Stimulated activated effector memory CD8-positive, alpha-beta T cell treated with anti-CD3 and anti-CD28 coated beads, Interleukin-12 subunit alpha, Interleukin-12 subunit beta, amount 100 ng/mL, for 72 hours (primary cell): ENCODE data around the gene MMP7.
"Not testable (repeated sequence)": the region's sequence is repeated elsewhere in the genome, so short reads cannot be mapped to it uniquely, and the experiment has no call there.

Experiments
- ATAC-seq: fragments of 150-1000 bp; cut with Tn5 transposase; 2 replicates; pipeline ENCODE4 v1.10.0; 2021
- DNase-seq, 2 donors: peaks; one replicate each; pipeline ENCODE4 v3.0.0; 2021 to 2022; ENCODE audit warnings: low spot score in 2 of 2
- H3K27ac Mint-ChIP-seq: one replicate; pipeline ENCODE4 v1.8.0; 2022; ENCODE audit warnings: mild to moderate bottlenecking, mixed read lengths
- H3K36me3 Mint-ChIP-seq: one replicate; pipeline ENCODE4 v1.8.0; 2022; ENCODE audit warnings: mild to moderate bottlenecking, mixed read lengths
- H3K4me1 Mint-ChIP-seq: one replicate; pipeline ENCODE4 v1.8.0; 2022; ENCODE audit warnings: mixed read lengths
- H3K4me3 Mint-ChIP-seq: one replicate; pipeline ENCODE4 v1.8.0; 2022; ENCODE audit warnings: mild to moderate bottlenecking, mixed read lengths
- H3K9me3 Mint-ChIP-seq: one replicate; pipeline ENCODE4 v1.8.0; 2022; ENCODE audit warnings: mixed read lengths

The MMP7 gene

GRCh38 chr11:102521121-102521520, 9.4 kb downstream of the MMP7 start:
- no peaks in the 10 kb centered on the region for H3K36me3 Mint-ChIP-seq
- no peak overlapping the region for H3K27ac Mint-ChIP-seq
- no peak for DNase-seq
- no peaks in the 10 kb centered on the region for H3K4me1 Mint-ChIP-seq
- ATAC-seq: no peak
- no peaks in the 10 kb centered on the region for H3K9me3 Mint-ChIP-seq
- no peak overlapping the region for H3K4me3 Mint-ChIP-seq

- H3K4me3 Mint-ChIP-seq: no peak overlapping the region
- ATAC-seq (no peak), DNase-seq (no peak)
- H3K4me1 Mint-ChIP-seq: no peaks in the 10 kb centered on the region
- H3K27ac Mint-ChIP-seq: no peak overlapping the region
- no peaks in the 10 kb centered on the region for H3K9me3 Mint-ChIP-seq
- H3K36me3 Mint-ChIP-seq: no peaks in the 10 kb centered on the region
Measured at GRCh38 chr11:102520514-102520913, 10.0 kb downstream of the MMP7 start.

- Mint-ChIP-seq H3K36me3 (no peaks in the 10 kb centered on the region), H3K4me1 (no peaks in the 10 kb centered on the region), H3K4me3 (no peak overlapping the region), H3K9me3 (no peaks in the 10 kb centered on the region), H3K27ac (no peak overlapping the region)
- ATAC-seq (no peak), DNase-seq (no peak)
Measured at GRCh38 chr11:102518296-102519094, 12.1 kb downstream of the MMP7 start.

GRCh38 chr11:102517670-102518069, 12.9 kb downstream of the MMP7 start:
- DNase-seq: no peak
- Mint-ChIP-seq H3K9me3 (no peaks in the 10 kb centered on the region), H3K4me1 (no peaks in the 10 kb centered on the region), H3K36me3 (no peaks in the 10 kb centered on the region), H3K27ac (no peak overlapping the region), H3K4me3 (no peak overlapping the region)
- ATAC-seq: no peak

- Mint-ChIP-seq H3K4me1 (no peaks in the 10 kb centered on the region), H3K27ac (no peak overlapping the region), H3K36me3 (no peaks in the 10 kb centered on the region), H3K4me3 (no peak overlapping the region), H3K9me3 (no peaks in the 10 kb centered on the region)
- ATAC-seq (no peak), DNase-seq (no peak)
Measured at GRCh38 chr11:102516179-102516578, 14.4 kb downstream of the MMP7 start.

- Mint-ChIP-seq H3K9me3 (no peaks in the 10 kb centered on the region), H3K36me3 (no peaks in the 10 kb centered on the region), H3K4me3 (no peak overlapping the region), H3K4me1 (no peaks in the 10 kb centered on the region), H3K27ac (no peak overlapping the region)
- no peak for ATAC-seq
- DNase-seq: no peak
Measured at GRCh38 chr11:102513869-102514268, 16.7 kb downstream of the MMP7 start.

- H3K27ac Mint-ChIP-seq: no peak overlapping the region
- DNase-seq: no peak
- no peak for ATAC-seq
- H3K4me1 Mint-ChIP-seq: no peaks in the 10 kb centered on the region
- H3K4me3 Mint-ChIP-seq: no peak overlapping the region
- no peaks in the 10 kb centered on the region for H3K9me3 Mint-ChIP-seq
- H3K36me3 Mint-ChIP-seq: no peaks in the 10 kb centered on the region
Measured at GRCh38 chr11:102510439-102511135, 20.0 kb downstream of the MMP7 start.

GRCh38 chr11:102502831-102503230, 27.7 kb downstream of the MMP7 start:
- H3K27ac Mint-ChIP-seq, H3K4me3 Mint-ChIP-seq, ATAC-seq, DNase-seq, H3K9me3 Mint-ChIP-seq, H3K4me1 Mint-ChIP-seq, H3K36me3 Mint-ChIP-seq: not testable (repeated sequence)

GRCh38 chr11:102500829-102501228, 29.7 kb downstream of the MMP7 start:
- H3K4me3 Mint-ChIP-seq: no peak overlapping the region
- no peak overlapping the region for H3K27ac Mint-ChIP-seq
- DNase-seq: no peak
- H3K36me3 Mint-ChIP-seq: no peaks in the 10 kb centered on the region
- ATAC-seq: no peak
- no peaks in the 10 kb centered on the region for H3K4me1 Mint-ChIP-seq
- H3K9me3 Mint-ChIP-seq: no peaks in the 10 kb centered on the region

- no peak overlapping the region for H3K4me3 Mint-ChIP-seq
- H3K4me1 Mint-ChIP-seq: peaks cover 8% of the 10 kb centered on the region
- no peak for DNase-seq
- no peaks in the 10 kb centered on the region for H3K9me3 Mint-ChIP-seq
- no peak for ATAC-seq
- no peak overlapping the region for H3K27ac Mint-ChIP-seq
- H3K36me3 Mint-ChIP-seq: no peaks in the 10 kb centered on the region
Measured at GRCh38 chr11:102499931-102500330, 30.6 kb downstream of the MMP7 start.

- Mint-ChIP-seq H3K36me3 (no peaks in the 10 kb centered on the region), H3K9me3 (no peaks in the 10 kb centered on the region), H3K4me3 (no peak overlapping the region), H3K4me1 (peaks cover 10% of the 10 kb centered on the region), H3K27ac (no peak overlapping the region)
- ATAC-seq (no peak), DNase-seq (no peak)
Measured at GRCh38 chr11:102499151-102499550, 31.4 kb downstream of the MMP7 start.

GRCh38 chr11:102497061-102497460, 33.5 kb downstream of the MMP7 start:
- Mint-ChIP-seq H3K36me3 (no peaks in the 10 kb centered on the region), H3K27ac (no peak overlapping the region), H3K4me3 (no peak overlapping the region), H3K9me3 (no peaks in the 10 kb centered on the region), H3K4me1 (peaks cover 10% of the 10 kb centered on the region)
- ATAC-seq (no peak), DNase-seq (no peak)

GRCh38 chr11:102495161-102496042, 35.1 kb downstream of the MMP7 start:
- Mint-ChIP-seq H3K27ac (no peak overlapping the region), H3K9me3 (no peaks in the 10 kb centered on the region), H3K4me3 (peak overlapping the region; percentile 20)

GRCh38 chr11:102494216-102494615, 36.3 kb downstream of the MMP7 start:
- no peak overlapping the region for H3K27ac Mint-ChIP-seq
- no peak for DNase-seq
- ATAC-seq: no peak
- no peaks in the 10 kb centered on the region for H3K36me3 Mint-ChIP-seq
- no peak overlapping the region for H3K4me3 Mint-ChIP-seq
- no peaks in the 10 kb centered on the region for H3K9me3 Mint-ChIP-seq
- H3K4me1 Mint-ChIP-seq: peaks cover 17% of the 10 kb centered on the region

More at GRCh38 chr11:102495161-102496042, 35.1 kb downstream of the MMP7 start:
- DNase-seq (peak in 1 of 2 donors; percentile 25), ATAC-seq (peak; percentile 90)
- Mint-ChIP-seq H3K36me3 (no peaks in the 10 kb centered on the region), H3K4me1 (peaks cover 10% of the 10 kb centered on the region)

- Mint-ChIP-seq H3K4me1 (peaks cover 22% of the 10 kb centered on the region), H3K4me3 (no peak overlapping the region), H3K36me3 (no peaks in the 10 kb centered on the region), H3K27ac (no peak overlapping the region), H3K9me3 (no peaks in the 10 kb centered on the region)
- ATAC-seq (no peak), DNase-seq (no peak)
Measured at GRCh38 chr11:102493524-102493923, 37.0 kb downstream of the MMP7 start.
